ENCODE measurements around the gene TMEM51.

TMEM51 gene

DNA sequence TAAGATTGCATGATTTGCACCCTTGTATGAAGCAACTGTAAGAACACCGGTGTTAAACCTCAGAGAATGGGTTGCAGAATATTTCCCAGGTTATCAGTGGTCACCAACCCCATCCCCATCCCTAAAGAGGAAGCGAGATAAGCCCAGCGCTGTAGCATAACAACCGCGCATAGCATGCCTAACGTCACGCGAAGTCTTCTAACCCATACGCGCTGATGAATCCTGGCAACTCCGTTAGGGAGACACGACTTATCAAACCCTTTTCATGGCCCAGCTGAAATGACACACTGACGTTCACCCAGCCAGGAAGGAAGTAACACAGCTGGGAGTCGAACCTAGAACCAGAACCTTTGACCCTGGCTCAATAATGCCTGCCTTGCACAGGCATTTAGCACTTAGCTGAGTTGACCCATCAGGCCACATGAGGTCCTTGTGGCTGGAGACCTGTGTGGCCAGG is 24.2 kb downstream of the TMEM51 start:
- H3K4me3 ChIP-seq (ENCODE audit: low read length), result no peak overlapping the region
- H3K27ac ChIP-seq (ENCODE audit: low read depth, low read length), result no peak overlapping the region
- no peak overlapping the region for H3K9ac ChIP-seq (ENCODE audit: low read length)
- peaks cover 11% of the 10 kb centered on the region for H3K4me1 ChIP-seq (ENCODE audit: control insufficient read depth, insufficient read depth, low read length)
- H3K27me3 ChIP-seq (ENCODE audit: control insufficient read depth, insufficient read depth, low read length), result no peaks in the 10 kb centered on the region
- no peaks in the 10 kb centered on the region for H3K36me3 ChIP-seq (ENCODE audit: control insufficient read depth, insufficient read depth, low read length)

GRCh38 chr1:15178571-15179484 is 25.3 kb downstream of the TMEM51 start:
- Histone ChIP-seq H3K27ac (ENCODE audit: low read depth, low read length) (peak overlapping the region; percentile 56), H3K4me1 (ENCODE audit: control insufficient read depth, insufficient read depth, low read length) (peaks cover 8% of the 10 kb centered on the region), H3K9ac (ENCODE audit: low read length) (no peak overlapping the region)

GRCh38 chr1:15179485-15179883 is 25.9 kb downstream of the TMEM51 start:
- Histone ChIP-seq H3K36me3 (ENCODE audit: control insufficient read depth, insufficient read depth, low read length) (no peaks in the 10 kb centered on the region), H3K27ac (ENCODE audit: low read depth, low read length) (peak overlapping the region; percentile 56), H3K27me3 (ENCODE audit: control insufficient read depth, insufficient read depth, low read length) (no peaks in the 10 kb centered on the region), H3K4me3 (ENCODE audit: low read length) (no peak overlapping the region), H3K4me1 (ENCODE audit: control insufficient read depth, insufficient read depth, low read length) (peaks cover 5% of the 10 kb centered on the region), H3K9ac (ENCODE audit: low read length) (no peak overlapping the region)

More at GRCh38 chr1:15178571-15179484, 25.3 kb downstream of the TMEM51 start:
- Histone ChIP-seq H3K36me3 (ENCODE audit: control insufficient read depth, insufficient read depth, low read length) (no peaks in the 10 kb centered on the region), H3K27me3 (ENCODE audit: control insufficient read depth, insufficient read depth, low read length) (no peaks in the 10 kb centered on the region), H3K4me3 (ENCODE audit: low read length) (no peak overlapping the region)

- no peak overlapping the region for H3K4me3 ChIP-seq (ENCODE audit: low read length)
- H3K27me3 ChIP-seq (ENCODE audit: control insufficient read depth, insufficient read depth, low read length), result no peaks in the 10 kb centered on the region
- peak overlapping the region; percentile 2 for H3K27ac ChIP-seq (ENCODE audit: low read depth, low read length)
- no peaks in the 10 kb centered on the region for H3K36me3 ChIP-seq (ENCODE audit: control insufficient read depth, insufficient read depth, low read length)
- H3K9ac ChIP-seq (ENCODE audit: low read length), result no peak overlapping the region
- peaks cover 5% of the 10 kb centered on the region for H3K4me1 ChIP-seq (ENCODE audit: control insufficient read depth, insufficient read depth, low read length)
These were observed 26.6 kb downstream of the TMEM51 start for GRCh38 chr1:15180189-15180588.

- no peaks in the 10 kb centered on the region for H3K36me3 ChIP-seq (ENCODE audit: control insufficient read depth, insufficient read depth, low read length)
- no peak overlapping the region for H3K27ac ChIP-seq (ENCODE audit: low read depth, low read length)
- no peak overlapping the region for H3K9ac ChIP-seq (ENCODE audit: low read length)
- no peaks in the 10 kb centered on the region for H3K27me3 ChIP-seq (ENCODE audit: control insufficient read depth, insufficient read depth, low read length)
- H3K4me3 ChIP-seq (ENCODE audit: low read length), result no peak overlapping the region
- peaks cover 5% of the 10 kb centered on the region for H3K4me1 ChIP-seq (ENCODE audit: control insufficient read depth, insufficient read depth, low read length)
These were observed 27.5 kb downstream of the TMEM51 start for GRCh38 chr1:15180945-15181523.

GRCh38 chr1:15181564-15181963 is 28.0 kb downstream of the TMEM51 start:
- Histone ChIP-seq H3K4me3 (ENCODE audit: low read length) (no peak overlapping the region), H3K9ac (ENCODE audit: low read length) (no peak overlapping the region), H3K4me1 (ENCODE audit: control insufficient read depth, insufficient read depth, low read length) (peaks cover 6% of the 10 kb centered on the region), H3K36me3 (ENCODE audit: control insufficient read depth, insufficient read depth, low read length) (no peaks in the 10 kb centered on the region), H3K27me3 (ENCODE audit: control insufficient read depth, insufficient read depth, low read length) (no peaks in the 10 kb centered on the region), H3K27ac (ENCODE audit: low read depth, low read length) (no peak overlapping the region)

- Histone ChIP-seq H3K36me3 (ENCODE audit: control insufficient read depth, insufficient read depth, low read length) (no peaks in the 10 kb centered on the region), H3K4me3 (ENCODE audit: low read length) (no peak overlapping the region), H3K27ac (ENCODE audit: low read depth, low read length) (no peak overlapping the region), H3K9ac (ENCODE audit: low read length) (no peak overlapping the region), H3K27me3 (ENCODE audit: control insufficient read depth, insufficient read depth, low read length) (no peaks in the 10 kb centered on the region), H3K4me1 (ENCODE audit: control insufficient read depth, insufficient read depth, low read length) (peaks cover 22% of the 10 kb centered on the region)
These were observed 31.1 kb downstream of the TMEM51 start for GRCh38 chr1:15184436-15185241.

DNA sequence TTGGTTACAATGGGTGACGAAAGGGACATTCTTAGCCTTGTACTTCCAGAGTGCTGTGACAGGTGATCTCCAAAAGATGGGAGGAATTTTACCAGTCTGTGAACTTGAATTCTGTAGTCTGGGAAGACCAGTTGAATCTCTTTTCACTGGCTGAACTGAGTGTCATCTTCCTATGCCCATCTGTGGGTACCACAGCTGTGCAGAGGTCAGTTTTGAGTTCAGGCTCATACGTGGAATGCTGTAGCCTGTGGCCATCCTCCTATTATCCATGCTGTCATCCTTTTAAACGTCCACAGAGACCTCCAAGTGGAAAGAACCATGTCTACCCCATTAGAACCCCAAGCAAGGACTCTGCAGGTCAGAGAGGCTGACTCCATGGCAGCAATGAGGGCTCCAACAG is 32.1 kb downstream of the TMEM51 start:
- Histone ChIP-seq H3K36me3 (ENCODE audit: control insufficient read depth, insufficient read depth, low read length) (no peaks in the 10 kb centered on the region), H3K9ac (ENCODE audit: low read length) (no peak overlapping the region), H3K27me3 (ENCODE audit: control insufficient read depth, insufficient read depth, low read length) (no peaks in the 10 kb centered on the region), H3K4me3 (ENCODE audit: low read length) (no peak overlapping the region), H3K4me1 (ENCODE audit: control insufficient read depth, insufficient read depth, low read length) (peaks cover 22% of the 10 kb centered on the region), H3K27ac (ENCODE audit: low read depth, low read length) (no peak overlapping the region)

GRCh38 chr1:15186073-15186845 is 32.7 kb downstream of the TMEM51 start:
- Histone ChIP-seq H3K36me3 (ENCODE audit: control insufficient read depth, insufficient read depth, low read length) (no peaks in the 10 kb centered on the region), H3K9ac (ENCODE audit: low read length) (no peak overlapping the region), H3K4me3 (ENCODE audit: low read length) (no peak overlapping the region), H3K27ac (ENCODE audit: low read depth, low read length) (peak overlapping the region; percentile 42), H3K4me1 (ENCODE audit: control insufficient read depth, insufficient read depth, low read length) (peaks cover 22% of the 10 kb centered on the region), H3K27me3 (ENCODE audit: control insufficient read depth, insufficient read depth, low read length) (no peaks in the 10 kb centered on the region)

DNA sequence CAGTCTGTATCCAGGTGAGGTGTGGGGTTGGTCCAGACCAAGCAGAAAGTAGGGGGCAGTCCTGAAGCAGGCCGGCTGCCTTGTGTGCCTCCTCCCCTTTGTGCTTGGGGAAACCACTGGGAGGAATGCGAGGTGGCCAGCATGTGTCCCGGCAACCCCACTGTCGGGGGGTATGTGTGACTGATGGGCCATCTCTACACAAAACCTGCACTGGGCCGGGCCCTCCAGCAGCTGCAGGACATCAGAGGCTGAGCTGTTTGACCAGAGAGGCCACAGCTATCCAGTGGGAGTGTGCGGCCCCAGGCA is 33.3 kb downstream of the TMEM51 start:
- Histone ChIP-seq H3K27ac (ENCODE audit: low read depth, low read length) (peak overlapping the region; percentile 42), H3K9ac (ENCODE audit: low read length) (no peak overlapping the region), H3K36me3 (ENCODE audit: control insufficient read depth, insufficient read depth, low read length) (no peaks in the 10 kb centered on the region), H3K4me3 (ENCODE audit: low read length) (no peak overlapping the region), H3K4me1 (ENCODE audit: control insufficient read depth, insufficient read depth, low read length) (peaks cover 22% of the 10 kb centered on the region), H3K27me3 (ENCODE audit: control insufficient read depth, insufficient read depth, low read length) (no peaks in the 10 kb centered on the region)

DNA sequence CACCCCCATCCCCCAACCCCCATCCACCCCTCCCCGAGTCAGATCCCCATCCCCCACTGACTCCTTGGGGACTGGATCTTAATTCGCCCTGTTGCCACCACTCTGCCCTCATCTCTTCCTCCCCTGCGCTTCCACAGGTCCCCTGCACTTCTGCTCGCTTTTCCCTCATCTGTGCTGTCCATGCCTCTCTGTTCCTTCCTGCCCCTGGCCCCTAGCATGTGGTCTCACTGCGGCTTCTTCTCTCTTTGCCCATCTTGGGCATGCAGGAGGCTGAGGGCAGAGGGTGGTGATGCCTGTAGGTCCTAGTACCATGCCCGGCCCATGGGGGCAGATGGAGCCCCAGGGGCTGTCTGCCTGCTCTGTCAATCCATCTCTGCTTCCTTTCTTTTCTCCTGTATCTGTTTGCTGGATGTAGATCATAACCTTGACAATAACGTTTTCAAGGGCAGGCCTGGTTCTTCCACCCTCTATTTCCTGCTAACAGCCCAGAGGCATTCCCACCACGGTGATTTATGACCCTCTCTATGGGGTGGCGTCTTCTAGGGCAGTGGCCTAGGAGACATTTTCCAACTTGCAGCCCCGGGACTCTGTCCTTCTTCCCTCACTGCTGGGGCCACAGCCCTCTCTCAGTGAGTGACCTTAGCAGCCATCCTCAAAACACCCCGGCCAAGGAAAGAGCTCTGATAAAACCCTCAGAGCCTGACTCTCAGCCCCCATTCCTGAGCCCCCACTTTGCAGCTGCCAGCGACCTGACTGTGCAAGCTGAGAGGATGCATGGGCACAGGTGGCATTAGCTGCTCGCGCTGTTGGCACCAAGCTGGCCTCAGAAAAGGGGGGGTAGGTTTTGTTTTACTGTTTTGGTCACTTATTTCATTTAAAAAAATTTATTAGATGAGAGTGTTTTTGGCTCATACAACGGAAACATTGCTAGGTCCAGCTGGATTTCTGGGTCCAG is 33.9 kb downstream of the TMEM51 start:
- H3K9ac ChIP-seq (ENCODE audit: low read length), result no peak overlapping the region
- no peaks in the 10 kb centered on the region for H3K36me3 ChIP-seq (ENCODE audit: control insufficient read depth, insufficient read depth, low read length)
- H3K4me1 ChIP-seq (ENCODE audit: control insufficient read depth, insufficient read depth, low read length), result peaks cover 22% of the 10 kb centered on the region
- peak overlapping the region; percentile 53 for H3K27ac ChIP-seq (ENCODE audit: low read depth, low read length)
- H3K27me3 ChIP-seq (ENCODE audit: control insufficient read depth, insufficient read depth, low read length), result no peaks in the 10 kb centered on the region
- no peak overlapping the region for H3K4me3 ChIP-seq (ENCODE audit: low read length)
